Stimulated activated CD8-positive, alpha-beta memory T cell treated with anti-CD3 and anti-CD28 coated beads, Interleukin-15, amount 100 ng/mL, for 48 hours (primary cell): ENCODE data around the gene TMEM150B.
A peak's percentile ranks its signal among the peaks of the same experiment; 100 is the strongest.

ENCODE experiments used
- DNase-seq, 2 donors: peaks; one replicate each; pipeline ENCODE4 v3.0.0-alpha.2; 2020; ENCODE audit warnings: low read depth in 2 of 2

The TMEM150B gene, protein sequence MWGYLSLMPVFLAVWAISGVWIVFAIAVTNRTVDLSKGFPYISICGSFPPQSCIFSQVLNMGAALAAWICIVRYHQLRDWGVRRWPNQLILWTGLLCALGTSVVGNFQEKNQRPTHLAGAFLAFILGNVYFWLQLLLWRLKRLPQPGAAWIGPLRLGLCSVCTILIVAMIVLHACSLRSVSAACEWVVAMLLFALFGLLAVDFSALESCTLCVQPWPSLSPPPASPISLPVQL

DNA sequence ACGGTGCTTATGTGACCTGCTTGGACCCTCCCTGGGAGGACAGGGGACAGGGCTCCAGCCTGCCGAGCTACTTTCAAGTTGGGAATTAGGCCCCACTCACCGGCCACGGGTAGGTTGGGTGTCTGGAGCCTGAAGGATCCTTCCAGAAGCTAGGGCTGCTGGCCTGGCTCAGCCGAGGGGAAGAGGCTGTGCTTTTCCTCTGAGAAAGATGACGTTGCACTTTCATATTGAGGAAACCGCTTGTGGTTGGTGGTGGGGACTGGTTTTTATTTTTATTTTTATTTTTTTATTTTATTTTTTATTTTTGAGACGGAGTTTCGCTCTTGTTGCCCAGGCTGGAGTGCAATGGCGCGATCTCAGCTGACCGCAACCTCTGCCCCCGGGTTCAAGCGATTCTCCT is at the start of gene TMEM150B:
TMEM150B (minus strand) TSS at position 170 of the 400 bp plus-strand sequence. CDS start 4,305 bp downstream, outside the sequence.
- DNase-seq, result no peak

DNA sequence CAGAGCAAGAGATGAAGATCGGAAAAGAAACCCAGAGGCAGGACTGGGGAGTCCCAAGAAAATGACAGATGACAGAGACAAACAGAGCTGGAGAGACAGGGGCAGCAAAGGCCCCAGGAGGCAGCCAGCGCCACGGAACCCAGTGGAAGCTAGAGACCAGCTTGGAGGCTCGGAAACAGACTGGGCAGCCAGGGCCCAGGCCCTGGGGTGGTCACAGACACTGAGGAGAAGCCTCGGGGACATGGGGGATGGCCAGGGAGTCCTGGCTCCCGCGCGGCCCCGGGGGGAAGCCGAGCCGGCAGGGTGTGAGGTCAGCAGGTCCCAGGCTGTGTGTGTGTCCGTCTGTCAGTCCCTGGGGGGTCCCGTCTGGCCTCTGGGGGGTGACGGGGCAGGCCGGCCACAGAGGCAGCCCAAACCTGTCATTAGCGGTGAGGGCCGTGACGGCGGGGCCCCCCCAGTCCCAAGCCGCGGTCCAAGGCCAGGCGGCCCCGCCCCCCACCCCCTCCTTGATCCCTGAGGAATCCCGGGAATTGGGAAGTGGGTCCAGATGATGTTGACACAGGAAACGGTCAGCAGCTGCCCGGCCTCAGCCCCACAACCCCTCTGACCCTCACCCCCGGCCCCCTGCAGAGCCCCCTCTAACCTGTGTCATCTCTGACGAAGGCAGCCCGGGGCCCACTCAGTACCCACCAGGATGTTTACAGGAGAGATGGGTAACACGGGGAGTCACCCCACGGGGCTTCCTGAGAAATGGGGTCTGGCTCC is 49.0 kb upstream of the TMEM150B start:
- DNase-seq, result no peak

DNA sequence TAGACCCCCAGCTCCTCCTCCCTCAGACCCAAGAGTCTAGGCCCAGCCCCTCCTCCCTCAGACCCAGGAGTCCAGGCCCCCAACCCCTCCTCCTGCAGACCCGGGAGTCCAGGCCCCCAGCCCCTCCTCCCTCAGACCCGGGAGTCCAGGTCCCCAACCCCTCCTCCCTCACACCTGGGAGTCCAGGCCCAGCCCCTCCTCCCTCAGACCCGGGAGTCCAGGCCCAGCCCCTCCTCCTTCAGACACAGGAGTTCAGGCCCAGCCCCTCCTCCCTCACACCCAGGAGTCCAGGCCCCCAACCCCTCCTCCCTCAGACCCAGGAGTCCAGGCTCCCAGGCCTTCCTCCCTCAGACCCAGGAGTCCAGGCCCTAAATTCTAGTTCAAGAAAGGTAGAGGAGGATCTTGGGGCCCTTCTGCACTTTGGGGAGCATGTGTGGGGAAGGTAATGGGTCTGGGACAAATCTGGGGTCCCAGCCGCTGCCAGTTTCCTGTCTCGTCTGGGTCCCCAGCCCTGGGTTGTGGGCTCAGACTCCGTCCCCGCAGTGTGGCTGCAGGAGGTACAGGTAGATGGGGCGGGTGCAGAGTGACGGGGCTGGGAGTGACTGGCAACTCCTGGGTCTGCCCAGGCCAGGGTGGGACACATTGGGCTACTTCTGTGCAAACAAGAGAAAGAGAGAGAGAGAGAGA is 48.3 kb upstream of the TMEM150B start:
- DNase-seq, result no peak

DNA sequence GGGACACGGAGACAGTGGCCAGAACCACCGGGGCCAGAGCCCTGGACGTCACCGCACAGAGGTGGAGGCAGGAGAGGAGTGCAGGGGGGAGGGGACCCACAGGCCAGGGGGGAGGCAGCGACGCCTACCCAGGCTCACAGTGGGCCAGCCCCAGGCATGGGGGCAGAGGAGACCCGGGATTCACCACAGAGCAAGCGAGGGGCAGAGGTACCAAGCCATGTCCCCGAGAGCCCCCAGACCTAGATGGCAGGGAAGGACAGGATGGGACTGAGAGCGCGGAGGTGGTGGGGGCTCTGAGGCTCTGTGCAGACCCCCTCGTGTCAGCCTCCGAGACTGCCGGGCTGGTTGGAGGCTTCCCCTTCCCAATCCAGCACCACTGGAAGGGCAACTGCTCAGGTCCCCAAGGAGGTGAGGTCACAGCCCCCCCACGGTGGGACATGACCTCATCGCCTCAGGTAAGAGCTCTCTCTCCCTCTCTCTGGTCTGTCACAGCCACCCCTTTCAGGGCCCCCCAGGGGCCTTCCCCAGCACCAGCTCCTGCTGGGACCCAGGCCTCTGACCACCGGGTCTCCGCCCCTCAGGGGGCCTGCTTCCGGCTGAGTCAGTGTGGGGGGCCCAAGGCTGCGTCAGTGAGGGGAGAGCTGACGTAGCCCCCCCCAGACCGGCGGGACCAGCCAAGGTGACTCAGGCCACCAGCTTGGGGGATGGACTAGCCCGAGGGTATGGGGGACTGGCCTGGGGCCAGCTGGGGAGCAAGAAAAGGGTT is 47.4 kb upstream of the TMEM150B start:
- peak in 1 of 2 donors; percentile 64 for DNase-seq

DNA sequence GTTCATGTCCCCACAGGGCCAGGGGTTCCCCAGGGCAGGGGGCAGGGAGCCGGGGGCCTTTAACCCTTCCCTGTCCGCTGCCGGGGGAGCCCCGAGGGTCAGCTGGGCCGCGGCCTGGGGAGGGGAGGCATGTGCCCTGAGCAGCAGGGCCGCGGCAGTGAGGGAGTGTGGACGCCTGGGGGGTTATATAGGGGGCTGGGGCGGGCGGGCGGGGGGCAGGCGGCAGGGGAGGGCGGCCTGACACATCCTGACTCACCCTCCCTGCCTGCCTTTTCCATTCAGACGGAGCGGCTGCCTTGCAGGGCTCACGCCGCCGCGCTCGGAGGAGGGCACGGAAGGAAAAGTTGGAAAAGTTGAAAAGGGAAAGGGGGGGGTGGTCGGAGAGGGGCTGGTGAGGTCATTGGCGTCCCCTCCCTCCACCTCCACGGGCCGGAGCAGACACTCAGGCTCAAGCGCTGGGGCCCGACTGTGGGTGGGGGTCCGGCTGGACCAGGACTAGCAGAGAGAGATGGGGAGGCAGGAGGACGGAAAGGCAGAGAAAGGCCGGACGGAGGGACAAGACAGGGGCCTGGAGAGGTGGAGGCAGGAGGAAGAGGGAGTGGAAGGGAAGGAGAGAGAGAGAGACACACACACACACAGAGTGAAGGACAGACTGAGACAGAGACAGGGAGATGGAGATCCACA is 45.3 kb upstream of the TMEM150B start, which contains the start of gene IL11:
IL11 (minus strand) TSS at position 159 of the 684 bp plus-strand sequence; CDS start at position 6, 153 bp downstream.
- no peak for DNase-seq

DNA sequence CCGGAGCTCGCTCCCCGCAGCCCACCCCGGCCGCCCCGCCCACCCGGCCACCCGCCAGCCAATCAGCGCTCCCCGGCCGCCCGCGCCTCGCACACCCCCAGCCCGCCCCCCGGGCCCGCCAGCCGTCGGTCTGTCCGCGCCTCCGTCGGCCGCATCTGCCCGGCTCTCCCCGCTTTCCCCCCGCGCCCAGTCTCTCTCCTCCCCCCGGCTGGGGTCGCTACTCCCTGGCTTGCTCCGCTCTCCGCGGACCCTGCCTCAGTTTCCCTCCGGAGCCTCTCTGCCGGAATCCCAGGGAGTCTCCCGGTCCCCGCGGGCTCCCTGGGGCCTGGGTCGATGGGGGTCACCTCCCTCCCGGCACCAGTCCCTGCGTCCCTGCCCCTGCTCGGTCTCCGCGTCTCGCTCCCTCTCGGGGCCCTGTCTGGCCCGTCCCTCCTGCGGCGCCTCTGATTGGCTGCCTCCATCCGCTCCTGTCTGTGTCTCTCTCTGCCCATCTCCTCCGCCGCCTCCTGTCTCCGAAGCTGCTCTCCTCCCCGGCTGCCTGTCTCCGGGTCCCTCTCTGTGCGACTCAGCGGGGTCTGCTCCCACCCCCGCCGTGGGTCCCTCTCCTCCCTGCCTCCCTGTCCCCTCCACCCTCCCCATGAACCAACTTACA is 44.6 kb upstream of the TMEM150B start:
- peak in 1 of 2 donors; percentile 31 for DNase-seq

DNA sequence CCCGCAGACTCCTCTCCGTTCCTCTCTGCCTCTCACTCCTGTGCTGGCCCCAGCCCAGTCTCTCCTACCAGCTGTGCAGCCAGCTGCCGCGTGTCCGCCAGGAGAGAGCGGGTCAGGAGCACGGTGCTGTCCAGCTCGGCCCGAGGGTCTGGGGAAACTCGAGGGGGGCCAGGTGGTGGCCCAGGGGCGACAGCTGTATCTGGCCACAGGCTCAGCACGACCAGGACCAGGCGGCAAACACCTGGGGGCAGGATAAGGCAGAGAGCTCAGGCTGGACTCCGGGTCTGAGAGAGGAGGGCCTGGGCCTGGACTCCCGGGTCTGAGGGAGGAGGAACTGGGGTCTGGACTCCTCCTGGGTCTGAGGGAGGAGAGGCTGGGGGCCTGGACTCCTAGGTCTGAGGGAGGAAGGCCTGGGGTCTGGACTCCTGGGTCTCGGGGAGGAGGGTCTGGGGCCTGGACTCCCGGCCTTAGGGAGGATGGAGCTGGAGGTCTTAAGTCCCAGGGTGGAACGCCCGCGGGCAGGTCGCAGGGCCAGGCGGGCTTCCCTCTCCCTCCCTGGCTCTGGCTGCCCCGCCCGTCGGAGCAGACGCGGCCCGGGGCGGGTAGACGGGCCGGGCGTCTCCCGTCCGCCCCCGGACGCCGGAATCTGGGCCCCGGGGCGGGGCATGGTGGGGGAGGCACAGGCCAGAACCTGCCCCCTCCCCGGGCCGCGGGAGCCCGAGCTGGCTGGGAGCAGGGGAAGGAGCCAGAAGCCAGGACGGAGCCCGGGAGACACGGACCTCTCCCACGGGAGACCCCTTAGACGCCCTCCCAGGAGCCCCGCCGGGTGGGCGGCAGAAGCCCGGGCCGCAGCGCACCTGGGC is 43.8 kb upstream of the TMEM150B start:
- no peak for DNase-seq

DNA sequence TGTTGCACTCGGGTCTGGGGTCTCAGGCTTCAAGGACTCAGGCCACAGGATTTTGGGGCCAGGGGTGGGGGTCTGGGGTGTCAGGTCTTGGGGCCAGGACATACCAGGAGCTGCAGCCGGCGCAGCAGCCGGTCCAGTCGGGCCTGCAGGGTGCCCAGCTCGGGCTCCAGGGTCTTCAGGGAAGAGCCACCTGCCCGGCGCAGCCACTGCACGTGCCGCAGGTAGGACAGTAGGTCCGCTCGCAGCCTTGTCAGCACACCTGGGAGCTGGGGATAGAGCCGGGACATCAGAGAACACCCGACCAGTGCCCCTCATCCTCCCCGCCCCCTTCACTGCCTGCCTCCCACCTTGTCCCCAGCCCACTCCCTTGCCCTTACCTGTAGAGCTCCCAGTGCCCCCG is 43.0 kb upstream of the TMEM150B start:
- DNase-seq, result no peak

DNA sequence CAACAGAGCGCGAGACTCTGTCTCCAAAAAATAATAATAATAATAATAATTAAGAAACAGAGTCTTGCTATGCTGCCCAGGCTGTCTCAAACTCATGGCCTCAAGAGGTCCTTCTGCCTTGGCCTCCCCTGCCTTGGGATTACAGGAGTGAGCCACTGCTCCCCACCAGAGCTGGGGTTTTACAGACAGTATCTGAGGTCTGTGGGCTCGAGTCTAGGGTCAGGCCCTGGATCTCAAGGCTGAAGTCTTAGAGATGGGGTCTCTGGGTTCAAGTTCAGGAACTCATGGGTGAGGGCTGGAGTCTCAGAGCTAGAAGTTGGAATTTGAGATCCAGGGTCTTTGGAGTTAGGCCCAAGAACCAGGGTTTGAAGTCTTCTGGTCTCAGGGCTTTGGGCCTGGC is 41.6 kb upstream of the TMEM150B start:
- DNase-seq, result no peak

DNA sequence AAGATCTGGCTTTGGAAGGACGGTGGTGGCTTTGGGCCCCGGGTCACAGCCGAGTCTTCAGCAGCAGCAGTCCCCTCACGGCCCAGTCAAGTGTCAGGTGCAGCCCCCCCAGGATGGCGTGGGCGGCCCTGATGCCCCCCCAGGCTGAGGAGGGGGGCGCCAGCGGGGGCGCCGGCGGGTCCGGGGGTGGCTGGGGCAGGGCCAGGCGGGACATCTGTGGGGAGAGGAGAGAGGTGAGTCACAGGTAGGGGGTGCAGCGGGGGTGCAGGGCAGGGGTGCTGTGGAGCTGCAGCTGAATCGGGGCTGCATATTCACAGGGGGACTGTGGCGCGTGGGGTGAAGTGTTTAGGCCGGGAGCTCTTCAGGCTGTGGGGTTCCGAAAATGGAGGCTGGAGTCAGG is 40.8 kb upstream of the TMEM150B start:
- no peak for DNase-seq

DNA sequence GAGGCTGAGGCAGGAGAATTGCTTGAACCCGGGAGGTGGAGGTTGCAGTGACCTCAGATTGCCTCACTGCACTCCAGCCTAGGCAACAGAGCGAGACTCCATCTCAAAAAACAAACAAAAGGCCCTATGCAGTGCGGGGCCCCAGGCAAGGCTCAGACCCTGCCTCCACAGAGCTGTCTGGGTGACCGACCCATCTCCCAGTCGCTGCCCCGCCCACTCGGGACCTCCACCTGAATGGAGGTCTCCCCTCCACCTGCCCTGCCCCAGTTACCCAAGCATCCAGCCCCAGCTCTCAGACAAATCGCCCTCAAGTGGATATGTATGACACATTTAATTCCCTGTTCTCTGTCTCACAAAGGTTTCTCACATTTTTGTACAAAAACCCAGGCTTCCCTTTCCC is 40.1 kb upstream of the TMEM150B start:
- DNase-seq, result no peak

DNA sequence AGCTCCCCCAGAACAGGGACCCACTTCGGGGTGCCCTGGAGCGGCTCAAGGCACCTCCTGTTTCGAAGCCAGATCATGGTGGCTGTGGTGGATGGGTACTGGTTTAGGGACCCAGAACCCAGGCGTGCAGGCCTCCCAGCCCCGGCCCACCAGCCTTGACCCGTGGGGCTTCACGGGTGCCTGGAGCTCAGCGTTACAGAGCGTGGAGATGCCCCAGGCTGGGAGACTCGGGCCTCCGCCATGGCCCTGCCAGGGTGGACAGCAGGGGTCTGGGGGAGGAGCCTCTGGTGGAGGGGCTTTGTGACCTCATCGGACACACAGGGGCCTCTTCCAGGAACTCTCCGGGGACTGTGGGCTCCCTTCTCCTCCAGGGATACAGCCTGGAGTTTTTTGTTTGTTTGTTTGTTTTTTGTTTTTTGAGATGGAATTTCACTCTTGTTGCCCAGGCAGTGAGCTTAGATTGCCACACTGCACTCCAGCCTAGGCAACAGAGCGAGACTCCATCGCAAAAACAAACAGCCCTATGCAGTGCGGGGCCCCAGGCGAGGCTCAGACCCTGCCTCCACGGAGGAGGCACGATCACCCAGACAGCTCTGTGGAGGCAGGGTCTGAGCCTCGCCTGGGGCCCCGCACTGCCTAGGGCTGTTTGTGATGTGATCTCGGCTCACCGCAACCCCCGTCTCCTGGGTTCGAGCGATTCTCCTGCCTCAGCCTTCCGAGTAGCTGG is 38.0 kb upstream of the TMEM150B start, which contains the start of gene GARIN5B:
GARIN5B (minus strand) TSS at position 271 of the 727 bp plus-strand sequence; CDS start at position 77, 194 bp downstream.
- DNase-seq, result no peak

DNA sequence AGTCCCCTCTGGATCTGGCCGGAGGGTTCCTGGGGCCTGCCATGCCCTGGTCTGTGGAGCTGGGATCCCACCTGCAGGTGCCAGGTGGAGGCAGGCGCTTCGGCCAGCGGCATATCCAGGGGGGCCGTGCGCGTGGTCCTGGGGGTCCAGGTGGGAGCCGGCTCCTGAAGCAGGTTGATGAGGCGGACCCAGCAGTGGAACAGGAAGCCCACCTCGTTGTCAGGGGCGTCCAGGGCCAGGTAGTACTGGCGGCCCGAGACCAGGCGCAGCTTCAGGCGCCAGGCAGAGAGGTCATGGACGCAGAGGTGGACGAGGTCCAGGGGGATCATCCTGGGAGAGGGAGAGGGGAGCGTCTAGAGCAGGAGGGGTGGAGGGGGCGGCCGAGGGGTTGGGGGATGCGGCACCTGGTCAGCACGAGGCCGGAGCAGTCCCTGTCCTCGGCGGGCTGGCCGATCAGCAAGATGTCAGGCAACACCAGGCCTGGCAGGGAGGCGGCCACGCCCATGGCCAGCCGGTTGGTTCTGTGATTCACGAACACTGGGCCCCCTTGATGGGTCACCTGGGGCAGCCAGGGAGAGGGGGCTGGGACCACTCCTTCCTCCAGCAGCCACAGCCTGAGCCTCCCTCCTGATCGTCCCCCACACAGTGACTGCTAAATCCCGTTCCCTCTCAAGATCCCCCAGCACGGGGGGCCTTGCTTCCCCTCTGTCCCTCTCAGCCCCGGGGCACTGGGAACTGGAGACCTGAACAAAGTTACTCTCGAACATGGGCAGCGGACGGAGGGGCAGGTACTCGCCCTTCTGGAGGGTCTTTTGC is 37.2 kb upstream of the TMEM150B start:
- DNase-seq, result no peak

DNA sequence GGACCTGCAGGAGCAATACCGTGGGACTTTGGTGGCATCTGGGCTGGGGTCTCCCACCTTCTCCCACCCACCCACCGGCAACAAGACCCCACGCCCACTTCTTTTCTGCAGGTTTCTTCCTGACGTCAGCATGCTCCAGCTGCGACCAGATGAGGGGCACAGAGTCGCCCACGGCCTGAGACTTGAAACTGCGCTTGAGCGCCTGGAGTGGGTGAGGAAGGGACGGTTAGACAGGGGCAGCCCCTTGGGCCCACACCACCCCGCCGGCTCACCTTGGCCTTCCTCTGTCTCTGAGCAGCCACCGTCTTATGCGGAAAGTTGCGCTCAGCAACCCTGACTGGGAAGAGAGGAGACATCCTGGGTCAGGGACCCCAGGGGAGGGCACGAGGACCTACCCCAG is 35.8 kb upstream of the TMEM150B start:
- DNase-seq, result no peak

DNA sequence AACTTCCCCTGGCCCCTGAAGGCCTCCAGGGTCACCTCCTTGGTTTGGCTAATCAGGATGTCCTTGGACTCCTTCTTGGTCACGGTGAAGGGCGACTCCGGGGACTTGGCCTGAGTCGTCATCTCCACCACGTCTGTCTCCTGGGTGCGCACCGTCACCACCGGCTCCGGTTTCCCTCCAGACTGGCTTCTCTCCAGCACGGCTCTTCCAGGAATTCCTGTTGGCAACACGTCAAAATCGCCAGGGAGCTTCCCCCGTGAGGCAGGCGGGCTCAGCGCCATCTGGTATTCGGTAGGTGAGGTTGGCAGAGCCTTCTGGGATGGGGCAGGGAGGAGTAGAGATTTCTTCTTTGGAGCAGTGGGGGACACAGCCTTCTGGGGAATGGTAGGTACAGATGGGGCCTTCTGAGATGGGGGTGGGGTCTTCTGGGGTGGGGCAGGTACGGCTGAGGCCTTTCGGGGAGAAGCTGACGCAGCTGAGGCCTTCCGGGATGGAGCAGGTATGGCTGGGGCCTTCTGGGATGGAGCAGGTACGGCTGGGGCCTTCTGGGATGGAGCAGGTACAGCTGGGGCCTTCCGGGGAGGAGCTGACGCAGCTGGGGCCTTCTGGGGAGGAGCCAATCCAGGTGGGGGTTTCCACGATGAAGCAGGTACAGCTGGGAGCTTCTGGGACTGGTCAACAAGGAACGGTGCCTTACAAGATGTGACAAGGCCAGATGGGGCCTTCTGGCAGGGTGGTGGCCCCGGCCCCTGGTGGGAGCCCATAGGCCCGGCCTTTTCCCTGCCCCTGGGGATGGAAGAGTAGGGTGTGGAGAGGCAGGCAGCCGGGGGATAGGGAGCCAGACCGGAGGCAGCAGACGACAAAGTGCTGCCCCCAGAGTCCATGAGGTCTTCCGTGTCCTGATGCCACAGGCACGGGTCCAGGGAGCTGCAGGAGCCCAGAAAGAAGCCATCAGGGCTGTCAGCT is 34.1 kb upstream of the TMEM150B start:
- DNase-seq, result no peak

DNA sequence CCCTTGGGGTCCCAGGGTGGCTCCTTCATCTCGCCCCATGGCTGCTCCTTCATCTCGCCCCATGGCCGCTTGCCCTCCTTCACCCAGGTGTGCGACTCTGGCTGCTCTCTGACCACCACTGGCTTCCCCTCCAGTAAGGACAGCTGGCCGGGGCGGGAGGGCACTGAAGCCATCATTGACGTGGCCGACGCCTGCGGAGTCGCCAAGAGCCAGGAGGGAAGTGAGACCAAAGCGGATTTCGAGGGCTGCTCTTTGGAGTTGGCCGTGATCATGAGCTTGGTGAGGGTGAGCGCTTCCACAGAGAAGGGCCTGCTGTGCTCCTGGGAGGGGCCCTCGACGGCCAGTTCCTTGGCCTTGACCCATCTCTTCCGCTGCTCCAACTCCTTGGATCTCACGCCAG is 33.4 kb upstream of the TMEM150B start:
- no peak for DNase-seq
